DLD1 (cell line): ENCODE data around the gene CRMP1.

Source experiments
- in situ Hi-C: cut with HindIII; loops from 2 replicates; pipeline ENCODE4 v1.10.0; 2017; ENCODE audit warnings: low sequenced_read_pairs

The CRMP1 gene

DNA sequence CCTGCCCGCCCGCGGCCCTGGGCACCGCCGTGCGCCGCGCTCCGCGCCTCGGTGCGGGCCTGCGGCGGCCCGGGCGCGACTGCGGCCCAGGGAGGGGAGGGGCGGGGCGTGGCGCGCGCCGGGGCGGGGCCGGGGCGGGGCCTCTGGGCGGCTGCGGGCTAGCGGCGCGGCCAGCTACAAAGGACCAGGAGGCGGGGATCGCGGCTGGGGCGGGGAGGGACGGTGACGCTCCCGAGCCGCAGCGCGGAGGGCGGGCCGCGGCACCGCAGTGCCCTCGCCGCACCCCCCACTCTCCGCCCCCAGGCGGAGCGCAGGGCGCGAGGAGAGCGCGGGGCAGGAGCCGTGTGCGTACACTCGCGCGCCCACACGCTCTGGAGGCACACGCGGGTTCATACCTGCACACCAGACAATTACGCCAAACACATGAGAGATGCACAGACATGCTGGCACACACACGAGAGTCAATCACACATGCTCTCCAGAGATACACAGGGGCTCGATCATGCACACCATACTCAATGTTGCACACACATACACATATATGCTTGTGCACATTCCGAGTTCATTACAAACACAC, at the start of gene CRMP1:
Gene CRMP1, minus strand, starts transcription at position 83 of the 577 bp plus-strand sequence. CDS start 117 bp downstream, outside the sequence.
- in situ Hi-C loops, result no loop called here

DNA sequence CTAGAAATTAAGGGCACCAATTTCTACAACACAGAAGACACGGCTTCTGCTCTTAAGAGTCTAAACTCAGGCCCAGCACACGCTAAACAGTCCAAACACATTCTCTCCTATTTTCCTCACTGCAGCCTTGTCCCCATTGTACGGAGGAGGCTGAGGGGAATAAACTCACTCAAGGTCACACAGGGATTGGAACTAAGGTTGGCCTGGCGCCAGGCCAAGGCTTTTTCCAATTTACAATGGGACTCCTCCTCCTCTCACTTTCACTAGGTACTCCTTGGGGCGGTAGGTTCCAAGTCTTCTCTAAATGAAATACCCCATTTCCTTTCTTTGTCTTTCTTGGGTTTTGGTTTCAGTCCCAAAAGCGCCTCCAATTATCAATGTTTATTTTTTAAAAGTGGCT, 48.7 kb upstream of the CRMP1 start:
- in situ Hi-C loops, result no loop called here

DNA sequence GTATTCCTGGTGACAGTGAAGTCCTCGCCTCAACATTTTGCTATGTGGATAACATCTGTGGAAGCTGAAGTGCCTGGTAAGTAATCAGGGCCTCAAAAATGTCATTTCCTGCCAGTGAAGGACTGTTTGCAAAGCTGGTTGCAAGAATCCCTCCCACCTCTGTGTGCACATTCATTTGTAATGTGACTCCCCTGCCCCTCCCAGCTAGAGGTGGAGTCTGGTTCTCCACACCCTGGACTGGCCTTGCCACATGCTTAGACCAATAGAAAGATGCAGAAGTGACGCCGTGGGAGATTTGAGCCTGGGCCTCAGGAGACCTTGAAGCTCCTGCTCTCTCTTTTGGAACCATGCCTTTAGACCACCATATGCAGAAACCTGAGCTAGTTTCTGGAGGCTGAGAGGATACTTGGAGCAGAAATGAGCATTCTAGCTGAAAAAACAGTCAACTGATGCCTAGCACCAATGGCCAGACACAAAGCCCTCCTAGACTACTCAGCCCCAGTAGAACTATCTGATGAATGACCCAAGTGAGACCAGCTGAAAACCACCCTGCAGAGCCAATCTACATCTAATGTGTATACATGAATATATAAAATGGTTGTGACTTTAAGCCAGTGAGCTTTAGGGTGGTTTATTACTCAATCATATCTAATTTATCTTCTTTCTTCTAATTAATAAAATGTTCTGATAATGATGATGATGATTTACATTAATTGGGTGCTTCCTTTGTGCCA, 47.8 kb upstream of the CRMP1 start:
- in situ Hi-C loops, result no loop called here

DNA sequence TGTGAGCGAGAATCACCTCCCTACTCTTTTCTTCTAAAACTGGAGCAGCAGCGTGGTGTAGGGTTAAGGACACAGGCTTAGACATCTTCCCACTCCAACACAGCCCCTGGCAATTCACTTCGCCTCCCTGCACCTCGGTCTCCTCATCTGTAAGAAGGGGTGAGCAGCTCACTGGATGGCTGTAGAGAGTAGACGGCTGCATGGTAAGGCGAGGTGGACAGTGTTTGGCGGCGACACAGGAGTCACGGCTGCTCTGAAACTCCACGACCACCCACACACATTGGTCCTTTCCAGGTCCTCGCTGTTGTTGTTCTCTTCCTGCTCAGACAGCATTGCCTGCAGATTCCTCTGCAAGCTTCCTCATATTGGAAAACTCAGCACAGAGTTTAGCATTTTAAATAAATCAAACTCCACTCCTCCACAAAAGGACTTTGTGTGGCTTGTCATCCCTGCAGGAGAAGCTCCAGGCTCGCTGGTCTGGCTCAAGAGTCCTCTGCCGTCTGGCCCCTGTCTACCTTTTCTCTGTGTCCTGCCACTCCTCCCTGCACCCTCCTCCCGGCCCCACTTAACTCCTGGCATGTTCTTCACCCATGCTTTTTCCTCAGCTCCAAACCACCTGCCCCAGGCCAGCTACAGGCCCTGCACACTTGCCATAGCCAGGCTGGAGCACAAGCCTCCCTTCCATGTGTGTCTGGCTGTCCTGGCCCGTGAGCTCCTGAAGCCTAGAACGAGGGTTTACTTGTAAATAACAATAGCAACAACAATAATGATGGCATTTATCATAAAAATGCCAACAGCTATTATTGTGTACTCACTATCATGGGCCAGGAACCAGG, 41.3 kb upstream of the CRMP1 start:
- in situ Hi-C loops, result no loop called here

DNA sequence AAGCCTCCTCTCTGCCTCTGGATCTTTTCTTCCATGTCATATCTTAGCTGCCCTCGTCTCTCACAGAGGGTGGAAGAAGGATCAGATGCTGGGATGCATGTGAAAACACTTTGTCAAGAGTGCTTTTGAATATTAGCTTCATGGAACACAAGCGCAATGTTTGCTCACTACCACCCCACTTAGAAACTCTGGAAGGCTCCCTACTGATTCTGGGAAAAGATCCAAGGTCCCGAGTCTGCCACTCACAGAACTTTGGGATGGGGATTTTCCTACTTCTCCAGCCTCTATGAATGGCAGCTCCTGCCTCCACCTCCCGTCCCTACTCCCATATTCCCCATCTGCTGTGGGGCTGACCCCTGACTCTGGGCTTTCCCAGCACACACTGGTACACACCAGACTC, 40.2 kb upstream of the CRMP1 start:
- in situ Hi-C loops, result no loop called here

DNA sequence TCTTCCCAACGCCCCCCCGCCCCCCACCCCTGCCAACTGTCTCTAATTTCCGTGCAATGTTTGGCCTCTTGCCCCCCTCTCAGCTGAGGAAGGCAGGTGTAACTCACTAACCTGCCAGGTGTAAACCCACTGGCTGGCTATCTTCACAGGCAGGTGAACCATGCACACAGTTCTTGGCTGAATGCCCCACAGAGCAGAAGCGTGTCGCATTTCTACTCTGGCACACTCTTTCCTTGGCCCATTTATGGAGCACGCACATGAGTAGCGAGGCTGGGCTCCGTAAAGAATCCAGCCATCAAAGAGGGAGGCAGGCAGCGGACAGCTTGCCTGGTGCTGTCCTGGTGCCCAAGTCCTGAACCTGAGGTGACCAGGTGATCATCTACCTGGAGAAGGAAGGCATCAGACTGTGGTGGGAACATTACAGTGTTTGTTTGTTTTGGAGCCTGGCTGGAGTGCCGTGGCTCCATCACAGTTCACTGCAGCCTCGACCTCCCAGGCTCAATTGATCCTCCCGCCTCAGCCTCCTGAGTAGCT, 39.2 kb upstream of the CRMP1 start:
- in situ Hi-C loops, result no loop called here

DNA sequence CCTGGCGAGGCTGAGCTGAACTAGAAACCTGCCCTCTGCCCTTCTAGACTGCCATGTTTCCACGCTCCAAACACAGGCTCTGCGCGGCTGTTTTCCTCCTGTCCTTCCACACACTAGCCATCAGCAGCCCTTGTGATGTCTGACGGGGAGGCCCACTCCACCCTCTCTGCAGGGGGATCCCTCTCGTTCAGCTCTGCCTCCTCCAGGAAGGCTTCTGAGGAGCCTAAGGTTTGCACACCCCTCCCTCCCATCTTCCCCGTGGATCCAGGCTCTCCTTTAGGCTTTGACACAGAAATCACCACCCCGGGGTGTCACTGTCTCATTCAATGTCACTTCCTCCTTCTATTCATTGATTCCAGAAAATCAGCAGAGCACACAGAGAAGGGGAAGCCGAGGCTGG, 38.6 kb upstream of the CRMP1 start:
- in situ Hi-C loops, result no loop called here

DNA sequence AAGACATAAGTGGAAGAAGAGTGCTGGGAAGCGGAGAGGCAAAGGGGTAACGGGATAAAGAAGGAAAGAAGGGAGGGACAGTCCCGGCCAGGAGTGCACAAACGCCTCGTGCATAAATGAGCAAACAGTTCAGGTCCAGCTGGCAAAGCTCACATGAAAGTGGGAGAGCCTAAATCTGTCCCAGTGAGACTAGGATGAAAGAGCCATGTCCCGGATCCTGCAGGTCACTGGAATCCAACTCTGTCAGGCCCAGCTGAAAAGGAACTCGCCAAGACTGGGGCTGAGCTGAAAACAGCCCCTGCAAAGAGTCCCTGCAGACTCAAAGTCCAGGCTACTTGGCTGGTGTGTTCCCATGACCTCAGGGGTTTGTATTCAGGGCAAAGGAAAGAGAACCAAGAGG, 38.0 kb upstream of the CRMP1 start:
- in situ Hi-C loops, result no loop called here

DNA sequence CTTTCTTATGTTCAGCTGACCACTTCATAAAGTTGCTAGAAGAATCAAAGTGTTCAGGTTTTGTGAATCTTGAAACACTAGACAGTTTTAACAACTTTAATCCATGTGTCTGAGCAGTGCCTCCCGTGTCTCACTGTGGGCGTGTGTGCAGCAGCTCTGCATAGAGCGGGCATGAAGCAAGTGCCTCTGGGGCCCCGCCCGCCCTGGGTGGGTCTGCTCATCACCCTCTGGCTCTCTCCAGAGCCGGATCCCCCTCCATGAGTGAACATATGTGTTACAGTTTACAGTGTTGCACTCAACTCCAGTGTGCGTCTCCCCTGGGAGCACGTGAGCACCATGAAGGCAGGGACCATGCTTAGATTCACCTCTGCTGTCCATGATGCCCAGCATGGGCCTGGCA, 37.6 kb upstream of the CRMP1 start:
- in situ Hi-C loops, result no loop called here

DNA sequence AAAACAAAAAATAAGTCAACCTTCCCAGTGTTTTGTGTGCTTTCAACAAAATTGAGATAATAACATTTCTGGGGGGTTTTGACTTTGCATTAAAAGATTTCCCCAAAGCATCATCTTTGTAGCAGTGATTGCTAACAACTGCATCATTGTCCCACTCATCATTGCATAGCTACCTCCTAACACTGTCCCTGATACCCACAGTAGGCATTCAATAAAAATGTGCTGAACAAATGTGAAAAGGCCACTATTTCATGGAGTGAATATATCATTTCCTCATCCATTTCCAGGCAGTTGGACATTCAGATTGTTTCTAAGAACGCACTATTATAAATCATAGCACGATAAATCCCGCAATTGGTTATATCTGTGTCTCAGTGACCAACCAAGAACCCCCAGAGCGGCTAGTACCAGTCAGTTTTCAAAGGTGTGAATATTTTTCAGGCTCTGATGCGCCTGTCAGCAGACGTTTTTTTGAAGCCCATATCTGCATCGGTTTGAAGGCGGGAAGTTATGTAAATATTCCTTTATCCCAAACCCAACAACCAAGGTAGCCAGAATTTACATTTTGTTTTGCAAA, 36.0 kb upstream of the CRMP1 start:
- in situ Hi-C loops, result no loop called here

DNA sequence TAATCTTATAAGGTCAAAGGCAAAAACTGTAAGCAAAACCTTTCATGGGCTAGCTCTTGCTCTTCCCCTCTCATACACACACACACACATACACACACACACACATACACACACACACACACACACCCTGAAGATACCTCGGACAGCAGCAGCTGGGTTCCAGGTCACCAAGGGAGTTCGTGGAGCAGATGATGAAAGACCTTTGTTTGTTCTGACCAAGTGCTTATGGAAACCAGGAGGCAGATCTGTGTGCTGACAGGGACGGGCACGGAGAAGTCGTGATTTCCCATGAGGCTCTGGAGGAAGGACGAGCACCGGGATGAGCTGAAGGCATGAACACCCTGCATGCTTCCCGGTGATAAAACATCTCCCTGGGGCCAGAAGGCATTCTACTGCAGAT, 35.4 kb upstream of the CRMP1 start:
- in situ Hi-C loops, result no loop called here

DNA sequence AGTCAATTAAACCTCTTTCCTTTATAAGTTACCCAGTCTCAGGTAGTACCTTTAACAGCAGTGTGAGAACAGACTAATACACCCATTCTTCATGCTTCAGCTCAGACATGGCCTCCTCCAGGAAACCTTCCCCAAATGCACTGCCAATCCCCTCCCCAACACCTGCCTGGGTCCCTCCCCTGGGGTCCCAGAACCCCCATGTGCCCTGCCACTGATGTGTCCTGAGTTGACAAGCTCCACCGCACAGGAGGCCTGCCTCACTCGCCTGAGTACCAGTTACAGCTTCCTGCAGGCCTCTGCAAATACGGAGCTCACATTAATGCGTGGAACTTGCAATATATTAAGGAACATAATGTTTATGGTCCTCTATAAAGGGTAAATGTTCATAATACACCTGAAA, 34.9 kb upstream of the CRMP1 start:
- in situ Hi-C loops, result no loop called here

DNA sequence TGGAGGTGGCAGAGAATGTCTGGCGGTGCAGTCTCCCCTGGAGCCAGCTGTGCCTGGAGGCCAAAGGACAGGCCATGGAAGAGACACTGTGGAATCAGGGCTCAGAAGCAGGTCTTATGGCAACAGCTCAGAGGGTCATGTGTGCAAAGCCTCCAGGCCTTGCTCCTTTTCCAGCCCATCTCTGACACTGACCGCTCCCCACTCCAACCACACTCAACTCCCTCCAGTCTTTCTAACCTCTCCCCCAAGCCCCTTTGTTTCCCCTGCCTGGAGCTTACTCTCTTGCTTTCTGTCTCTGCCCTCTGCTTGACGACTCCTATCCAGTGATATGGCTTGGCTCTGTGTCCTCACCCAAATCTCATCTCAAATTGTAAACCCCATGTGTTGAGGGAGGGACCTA, 34.2 kb upstream of the CRMP1 start:
- in situ Hi-C loops, result no loop called here

DNA sequence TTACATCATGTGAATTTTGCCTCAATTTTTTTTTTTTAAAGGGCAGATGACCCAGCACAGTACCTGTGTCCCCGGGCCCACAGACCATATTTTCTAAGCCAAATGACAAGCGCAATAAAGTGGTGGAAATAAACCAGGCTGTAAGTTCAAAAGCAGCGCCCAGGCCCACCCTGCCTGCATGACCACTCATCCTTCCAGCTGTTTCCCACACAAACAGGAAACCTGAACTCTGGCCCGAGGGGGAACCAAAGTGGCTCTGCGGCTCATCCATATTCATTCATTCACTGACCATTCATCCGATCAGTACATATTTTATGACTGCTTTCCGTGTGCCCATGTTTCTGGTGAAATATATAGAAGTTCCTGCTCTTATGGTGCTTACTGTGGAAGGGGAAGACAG, 33.7 kb upstream of the CRMP1 start:
- in situ Hi-C loops, result no loop called here

DNA sequence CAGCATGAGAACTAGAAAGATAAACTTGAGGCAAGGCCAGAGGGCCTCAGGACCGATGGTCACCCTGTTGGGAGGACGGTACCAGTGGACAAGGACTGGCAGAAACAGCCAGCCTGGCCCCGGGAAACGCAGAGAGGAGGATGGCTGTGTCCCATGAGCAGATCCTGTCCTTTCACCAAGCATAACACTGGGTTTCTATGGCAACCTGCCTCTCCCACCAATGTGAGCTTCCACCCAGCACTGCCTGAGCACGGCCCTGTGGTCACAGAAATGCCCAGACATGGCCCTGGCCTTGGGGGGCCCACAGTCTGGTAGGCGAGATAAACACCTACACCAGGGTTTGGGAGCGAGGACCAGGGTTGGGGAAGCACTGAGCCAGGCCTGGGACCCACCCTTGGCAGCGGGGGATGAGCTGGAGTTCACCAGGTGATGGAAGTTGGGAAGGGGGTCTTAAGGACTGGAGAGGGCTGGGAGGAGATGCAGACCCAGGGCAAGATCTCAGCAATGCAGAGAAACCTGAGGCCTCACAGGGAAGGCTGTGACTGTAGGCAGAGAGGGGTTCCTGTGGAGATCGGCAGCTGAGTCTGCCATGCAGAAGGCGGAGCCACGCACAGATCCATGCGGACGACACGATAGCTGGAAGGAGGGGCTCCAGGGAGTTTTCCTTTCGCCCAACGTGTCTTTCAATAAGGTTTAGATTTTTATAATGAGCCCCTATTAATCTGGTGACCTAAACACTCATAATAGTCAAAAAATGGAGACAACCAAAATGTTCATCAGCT, 32.7 kb upstream of the CRMP1 start:
- in situ Hi-C loops, result no loop called here

DNA sequence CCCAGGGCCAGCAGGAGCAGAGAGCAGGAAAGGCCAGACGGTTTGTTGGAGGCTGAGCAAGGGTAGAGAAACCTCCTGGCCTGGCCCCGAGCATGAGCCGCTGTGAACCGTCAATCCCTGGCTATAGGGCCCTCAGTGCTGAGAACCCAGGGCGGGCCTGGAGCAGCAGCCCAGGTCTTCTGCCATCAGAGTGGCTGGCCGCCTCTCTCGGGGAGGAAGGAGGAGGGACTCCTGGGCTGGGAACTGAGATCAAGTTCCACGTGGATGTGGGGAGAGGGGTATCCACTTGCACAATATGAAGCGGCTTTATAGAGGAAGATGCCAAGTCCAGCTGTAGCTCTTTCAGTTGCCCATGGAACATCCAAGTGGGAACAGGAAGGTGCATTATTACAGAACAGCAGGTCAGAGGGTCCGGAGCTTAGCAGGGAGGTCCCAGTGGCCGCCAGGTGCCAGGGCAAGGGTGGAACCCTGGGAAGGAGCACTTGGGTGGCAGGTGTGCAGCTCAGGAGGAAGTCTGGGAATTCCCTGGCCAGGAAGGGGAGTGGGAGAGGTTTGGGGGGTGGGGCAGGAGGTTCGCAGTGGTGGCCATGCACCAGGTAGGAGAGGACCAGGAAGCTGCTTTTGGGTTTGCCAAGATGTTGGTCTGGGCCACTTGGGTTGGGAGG, 31.7 kb upstream of the CRMP1 start:
- in situ Hi-C loops, result no loop called here

DNA sequence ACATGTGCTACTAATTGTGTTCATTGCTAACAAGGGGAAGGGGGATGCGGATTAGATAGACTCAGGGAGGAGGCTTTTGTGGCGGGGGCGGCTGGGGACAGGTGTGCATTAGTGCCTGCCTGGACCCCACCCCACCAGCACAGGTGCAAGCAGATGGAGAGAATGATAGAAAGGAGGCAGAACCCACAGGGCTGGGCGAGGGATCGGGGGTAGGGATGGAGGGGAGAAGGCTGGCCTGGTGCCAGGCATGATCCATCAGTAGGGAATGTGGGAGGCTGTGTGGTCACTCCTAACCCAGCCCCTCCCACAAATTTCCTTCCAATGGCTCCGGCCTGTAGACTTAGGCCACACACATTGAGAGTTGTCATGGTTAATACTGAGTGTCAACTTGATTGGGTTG, 30.5 kb upstream of the CRMP1 start:
- in situ Hi-C loops, result no loop called here

DNA sequence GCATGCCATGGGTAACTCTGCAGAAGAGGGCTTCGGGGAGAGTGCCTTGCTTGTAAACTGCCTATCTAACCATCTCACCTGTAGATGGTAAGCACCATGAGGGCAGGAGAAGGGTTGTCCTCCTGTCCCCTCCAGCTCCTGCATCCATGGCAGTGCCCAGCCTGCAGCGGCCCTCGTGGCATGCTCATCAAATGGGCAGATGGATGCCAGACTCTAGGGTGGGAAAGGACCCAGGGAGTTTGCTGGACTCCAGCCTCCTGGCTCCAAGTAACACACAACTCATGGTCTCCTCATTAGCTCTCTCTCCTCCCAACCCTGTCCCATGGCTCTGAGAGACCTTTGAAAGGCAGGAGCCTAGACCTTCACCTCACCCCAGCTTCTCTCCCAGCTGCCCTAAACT, 29.7 kb upstream of the CRMP1 start:
- in situ Hi-C loops, result no loop called here

DNA sequence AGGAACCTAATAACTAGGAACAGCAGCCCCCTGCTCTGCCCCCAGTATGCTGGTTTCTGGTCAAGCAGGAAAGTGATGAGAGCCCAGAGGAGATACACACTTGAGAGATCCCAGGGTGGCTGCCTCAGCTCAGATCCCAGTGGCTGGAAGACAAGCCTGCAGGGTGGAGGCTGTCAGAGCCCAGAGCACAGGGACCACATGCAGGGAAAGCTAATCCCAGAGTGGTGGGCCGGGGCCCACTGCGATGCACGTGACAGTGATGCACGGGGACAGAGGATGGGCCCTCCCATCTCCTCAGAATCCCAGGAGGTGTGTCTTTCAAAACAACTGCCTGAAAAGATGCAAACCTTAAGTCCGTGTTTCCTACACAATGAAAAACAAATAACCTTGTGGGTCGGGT, 29.1 kb upstream of the CRMP1 start:
- in situ Hi-C loops, result no loop called here
